ENCODE measurements around the gene SACM1L. TPM values are rescaled to one million over a fixed set of nuclear protein-coding genes. Genes with fewer than 3 reads are reported as not detected.

Gene SACM1L
- total RNA-seq, 3 donors from 2014 or later: 48.8 to 52.5 (median 49.2) TPM

- Mint-ChIP-seq H3K27me3 (ENCODE audit: low read depth) (peaks cover 46% of the 10 kb centered on the region), H3K36me3 (ENCODE audit: insufficient read depth) (no peaks in the 10 kb centered on the region), H3K4me1 (ENCODE audit: low read depth) (peaks cover 9% of the 10 kb centered on the region), H3K4me3 (no peak overlapping the region), H3K9me3 (peaks cover 14% of the 10 kb centered on the region)
- ATAC-seq (no peak), DNase-seq (no peak)
Observed at GRCh38 chr3:45794177-45794560, 105.0 kb downstream of the SACM1L start.

- H3K27me3 Mint-ChIP-seq (ENCODE audit: low read depth): peaks cover 51% of the 10 kb centered on the region
- DNase-seq: no peak
- no peak for ATAC-seq
- H3K9me3 Mint-ChIP-seq: peaks cover 12% of the 10 kb centered on the region
- H3K4me1 Mint-ChIP-seq (ENCODE audit: low read depth): peaks cover 9% of the 10 kb centered on the region
- no peak overlapping the region for H3K4me3 Mint-ChIP-seq
- H3K36me3 Mint-ChIP-seq (ENCODE audit: insufficient read depth): no peaks in the 10 kb centered on the region
Observed at GRCh38 chr3:45794660-45795059, 105.5 kb downstream of the SACM1L start.

Other genes starting within 250 kb of the SACM1L start
- gene LIMD1, start 94.6 kb upstream of the SACM1L start, total RNA-seq: 10 to 100 TPM; 17.9 to 18.4 (median 18.2) TPM
- gene SLC6A20, start 107.1 kb downstream of the SACM1L start, total RNA-seq: not detected
- gene LZTFL1, start 152.7 kb downstream of the SACM1L start, total RNA-seq: 1 to 10 TPM; 4.6 to 7.5 (median 7.0) TPM
- gene CCR9, start 197.1 kb downstream of the SACM1L start, total RNA-seq: not detected